Neural progenitor cell (in vitro differentiated cells): ENCODE results near the gene BEND7. TPM values are rescaled to one million over a fixed set of nuclear protein-coding genes. Genes with fewer than 3 reads are reported as not detected.
A peak's percentile ranks its signal among the peaks of the same experiment; 100 is the strongest.

Experiments
- DNase-seq: peaks from one replicate; pipeline ENCODE4 v3.0.0-alpha.2; 2016; ENCODE audit warnings: low spot score
- H2AFZ ChIP-seq: fragments of 200-600 bp; sonication (generic); replicated peaks from 2 replicates; pipeline ENCODE4 v1.6.1; 2016; ENCODE audit warnings: antibody characterized with exemption
- H3F3A ChIP-seq: fragments of 200-600 bp; sonication (generic); 2 replicates; pipeline ENCODE4 v1.6.1; 2016; ENCODE audit warnings: antibody characterized with exemption, low read depth
- H3K27ac ChIP-seq: fragments of 200-600 bp; sonication (generic); 2 replicates; pipeline ENCODE4 v1.5.1; 2016; ENCODE audit warnings: mild to moderate bottlenecking
- H3K27me3 ChIP-seq: fragments of 200-600 bp; sonication (generic); 2 replicates; pipeline ENCODE4 v1.6.1; 2016; ENCODE audit warnings: mild to moderate bottlenecking, moderate library complexity
- H3K36me3 ChIP-seq: fragments of 200-600 bp; sonication (generic); 2 replicates; pipeline ENCODE4 v1.5.1; 2016
- H3K4me1 ChIP-seq: fragments of 200-600 bp; sonication (generic); 2 replicates; pipeline ENCODE4 v1.6.1; 2016; ENCODE audit warnings: mixed run types
- H3K4me2 ChIP-seq: fragments of 200-600 bp; sonication (generic); 2 replicates; pipeline ENCODE4 v1.6.1; 2016
- H3K4me3 ChIP-seq: fragments of 200-600 bp; sonication (generic); 2 replicates; pipeline ENCODE4 v1.5.1; 2016
- H3K79me2 ChIP-seq: fragments of 200-600 bp; sonication (generic); 2 replicates; pipeline ENCODE4 v1.6.1; 2016; ENCODE audit warnings: low read depth
- H3K9ac ChIP-seq: fragments of 200-600 bp; sonication (generic); 2 replicates; pipeline ENCODE4 v1.6.1; 2016
- H3K9me3 ChIP-seq: fragments of 200-600 bp; sonication (generic); 2 replicates; pipeline ENCODE4 v1.5.1; 2016; ENCODE audit warnings: low read depth
- H4K20me1 ChIP-seq: fragments of 200-600 bp; sonication (generic); 2 replicates; pipeline ENCODE4 v1.6.1; 2016; ENCODE audit warnings: low read depth
- H3K27ac Mint-ChIP-seq: 3 replicates; pipeline ENCODE4 v1.8.0; 2021; ENCODE audit warnings: mixed read lengths
- H3K27me3 Mint-ChIP-seq: 2 replicates; pipeline ENCODE4 v1.8.0; 2022; ENCODE audit warnings: low read depth, mild to moderate bottlenecking, inconsistent platforms, moderate library complexity, mixed read lengths; ENCODE audit not compliant: insufficient read depth
- H3K36me3 Mint-ChIP-seq: 3 replicates; pipeline ENCODE4 v1.8.0; 2021; ENCODE audit warnings: mixed read lengths
- H3K4me1 Mint-ChIP-seq: 3 replicates; pipeline ENCODE4 v1.8.0; 2021; ENCODE audit warnings: mixed read lengths
- H3K4me3 Mint-ChIP-seq: 3 replicates; pipeline ENCODE4 v1.8.0; 2021; ENCODE audit warnings: mild to moderate bottlenecking, moderate library complexity, mixed read lengths
- H3K9me3 Mint-ChIP-seq: 3 replicates; pipeline ENCODE4 v1.8.0; 2020; ENCODE audit warnings: mixed read lengths
- CTCF ChIP-seq: fragments of 200-600 bp; sonication (generic); IDR thresholded peaks from 2 replicates; pipeline ENCODE4 v1.5.1; 2017; ENCODE audit warnings: antibody characterized with exemption, mild to moderate bottlenecking
- EZH2 ChIP-seq: fragments of 200-600 bp; sonication (generic); IDR thresholded peaks from 2 replicates; pipeline ENCODE4 v1.6.1; 2017; ENCODE audit warnings: antibody characterized with exemption, mild to moderate bottlenecking, moderate library complexity
- EZH2phosphoT487 ChIP-seq: fragments of 200-600 bp; sonication (generic); IDR thresholded peaks from 2 replicates; pipeline ENCODE4 v1.6.1; 2017; ENCODE audit warnings: antibody characterized with exemption
- total RNA-seq: library from RNA; depleted of rRNA; stranded (reverse); fragments of >200 nt; gene quantifications from 2 replicates; pipeline ENCODE4 v1.2.3, GENCODE V29; 2015; ENCODE audit warnings: low replicate concordance

BEND7 gene
- total RNA-seq, 1 donor from 2014 or later: 7.5 TPM

GRCh38 chr10:13445656-13446400, 83.0 kb downstream of the BEND7 start:
- Histone ChIP-seq H3K4me2 (no peak overlapping the region), H3K79me2 (no peaks in the 10 kb centered on the region), H3K27me3 (peaks cover 5% of the 10 kb centered on the region), H3K27ac (no peak overlapping the region), H4K20me1 (no peaks in the 10 kb centered on the region), H3K4me3 (no peak overlapping the region), H3K4me1 (peaks cover 6% of the 10 kb centered on the region), H3F3A (no peaks in the 10 kb centered on the region), H2AFZ (no peak overlapping the region), H3K36me3 (no peaks in the 10 kb centered on the region), H3K9ac (no peak overlapping the region), H3K9me3 (no peaks in the 10 kb centered on the region)
- Mint-ChIP-seq H3K9me3 (no peaks in the 10 kb centered on the region), H3K27me3 (no peaks in the 10 kb centered on the region), H3K27ac (peak overlapping the region; percentile 53), H3K4me1 (peaks cover 12% of the 10 kb centered on the region), H3K4me3 (no peak overlapping the region), H3K36me3 (peaks cover 15% of the 10 kb centered on the region)
- no peak for DNase-seq
- TF ChIP-seq EZH2 (no peak), CTCF (no peak), EZH2phosphoT487 (no peak)

- Mint-ChIP-seq H3K4me1 (peaks cover 28% of the 10 kb centered on the region), H3K27me3 (peaks cover 7% of the 10 kb centered on the region), H3K4me3 (no peak overlapping the region), H3K9me3 (no peaks in the 10 kb centered on the region), H3K36me3 (peaks cover 1% of the 10 kb centered on the region), H3K27ac (no peak overlapping the region)
- Histone ChIP-seq H4K20me1 (no peaks in the 10 kb centered on the region), H3K27ac (no peak overlapping the region), H3K79me2 (no peaks in the 10 kb centered on the region), H2AFZ (no peak overlapping the region), H3K9me3 (no peaks in the 10 kb centered on the region), H3K4me3 (no peak overlapping the region), H3F3A (peaks cover 8% of the 10 kb centered on the region), H3K27me3 (peaks cover 43% of the 10 kb centered on the region), H3K9ac (no peak overlapping the region), H3K36me3 (no peaks in the 10 kb centered on the region), H3K4me2 (no peak overlapping the region), H3K4me1 (peaks cover 6% of the 10 kb centered on the region)
- no peak for DNase-seq
- TF ChIP-seq EZH2 (no peak), EZH2phosphoT487 (no peak), CTCF (no peak)
Measured at GRCh38 chr10:13441476-13441875, 87.3 kb downstream of the BEND7 start.

- Histone ChIP-seq H3K9ac (no peak overlapping the region), H4K20me1 (no peaks in the 10 kb centered on the region), H3K27ac (no peak overlapping the region), H3F3A (peaks cover 8% of the 10 kb centered on the region), H3K4me2 (peak overlapping the region; percentile 90), H3K4me1 (peaks cover 6% of the 10 kb centered on the region), H3K27me3 (peaks cover 43% of the 10 kb centered on the region), H3K4me3 (peak overlapping the region; percentile 55), H3K36me3 (no peaks in the 10 kb centered on the region), H3K79me2 (no peaks in the 10 kb centered on the region), H3K9me3 (no peaks in the 10 kb centered on the region), H2AFZ (peak overlapping the region; percentile 89)
- Mint-ChIP-seq H3K27me3 (peaks cover 7% of the 10 kb centered on the region), H3K36me3 (peaks cover 1% of the 10 kb centered on the region), H3K9me3 (no peaks in the 10 kb centered on the region), H3K27ac (no peak overlapping the region), H3K4me1 (peaks cover 21% of the 10 kb centered on the region), H3K4me3 (peak overlapping the region; percentile 76)
- peak; percentile 86 for DNase-seq
- peak; percentile 95 for TF ChIP-seq CTCF
- TF ChIP-seq EZH2: peak; percentile 54
- TF ChIP-seq EZH2phosphoT487: no peak
Measured at GRCh38 chr10:13440185-13441061, 88.4 kb downstream of the BEND7 start.
